HEK293 (cell line): Measurements from ENCODE around the gene CARS1.

Experiments
- CTCF ChIA-PET: fragments of 350-600 bp; formaldehyde crosslinking; extraction: SDS; loops from one replicate; lab custom pipeline; 2021; ENCODE audit warnings: antibody characterized with exemption; lab: Yijun Ruan, JAX
- POLR2A ChIA-PET: fragments of 300-600 bp; formaldehyde crosslinking; extraction: SDS; loops from one replicate; lab custom pipeline; 2020; ENCODE audit warnings: antibody characterized with exemption, inconsistent platforms; lab: Yijun Ruan, JAX
- H3K27ac ChIP-seq: fragments of 200-500 bp; sonication (Bioruptor generic); 2 replicates; pipeline ENCODE4 v1.5.1; 2014; ENCODE audit warnings: low read depth, low read length, control low read depth, inconsistent platforms; ENCODE audit errors: extremely low read depth
- H3K36me3 ChIP-seq, 2 experiments: fragments of 200-500 bp in 1 of 2; sonication (Bioruptor generic) in 1 of 2; 1 replicate in 1 of 2; 2 replicates in 1 of 2; pipeline ENCODE4 v1.5.1; 2014 to 2017; ENCODE audit warnings: inconsistent platforms in 2 of 2, low read length in 2 of 2; ENCODE audit not compliant: control insufficient read depth in 2 of 2, insufficient read depth in 1 of 2
- H3K4me1 ChIP-seq: fragments of 200-500 bp; sonication (Bioruptor generic); 2 replicates; pipeline ENCODE4 v1.5.1; 2014; ENCODE audit warnings: mild to moderate bottlenecking, low read length, inconsistent platforms; ENCODE audit not compliant: control insufficient read depth, insufficient read depth
- H3K4me3 ChIP-seq: 2 replicates; pipeline ENCODE4 v1.5.1; 2011; ENCODE audit warnings: low read depth, mild to moderate bottlenecking, control low read depth, low read length, moderate library complexity
- H3K9me3 ChIP-seq: fragments of 200-500 bp; sonication (Bioruptor generic); 2 replicates; pipeline ENCODE4 v1.5.1; 2014; ENCODE audit warnings: low read depth, low read length, inconsistent platforms; ENCODE audit not compliant: control insufficient read depth, insufficient read depth
- BCL11A ChIP-seq: fragments of 450-650 bp; formaldehyde crosslinking; IDR thresholded peaks from 2 replicates; pipeline ENCODE4 v1.5.1; 2016; ENCODE audit warnings: low read depth, missing biosample characterization, missing genetic modification characterization
- GLIS2 ChIP-seq: fragments of 450-650 bp; formaldehyde crosslinking; IDR thresholded peaks from 2 replicates; pipeline ENCODE4 v1.5.1; 2016; ENCODE audit warnings: missing biosample characterization, missing genetic modification characterization
- HOXD13 ChIP-seq: sonication (generic); formaldehyde crosslinking; IDR thresholded peaks from 2 replicates; pipeline ENCODE4 v1.8.0; 2022; ENCODE audit warnings: missing genetic modification reagents, borderline replicate concordance
- IKZF3 ChIP-seq: fragments of 450-650 bp; IDR thresholded peaks from 2 replicates; pipeline ENCODE4 v1.5.0; 2018; ENCODE audit warnings: missing biosample characterization, mild to moderate bottlenecking, missing genetic modification characterization, moderate library complexity
- KLF17 ChIP-seq: fragments of 450-650 bp; formaldehyde crosslinking; IDR thresholded peaks from 2 replicates; pipeline ENCODE4 v1.5.1; 2016; ENCODE audit warnings: missing biosample characterization, missing genetic modification characterization
- PBX3 ChIP-seq: sonication (generic); formaldehyde crosslinking; IDR thresholded peaks from 2 replicates; pipeline ENCODE4 v1.8.1; 2022; ENCODE audit warnings: mild to moderate bottlenecking, moderate library complexity, missing genetic modification reagents
- SP7 ChIP-seq: fragments of 450-650 bp; formaldehyde crosslinking; IDR thresholded peaks from 2 replicates; pipeline ENCODE4 v1.5.1; 2016; ENCODE audit warnings: missing biosample characterization, missing genetic modification characterization
- ZBTB11 ChIP-seq: fragments of 450-650 bp; formaldehyde crosslinking; conservative IDR thresholded peaks from 2 replicates; pipeline ENCODE4 v1.5.1; 2016; ENCODE audit warnings: low read depth, missing biosample characterization, missing genetic modification characterization
- ZBTB21 ChIP-seq: fragments of 450-650 bp; formaldehyde crosslinking; IDR thresholded peaks from 2 replicates; pipeline ENCODE4 v1.5.1; 2017; ENCODE audit warnings: missing biosample characterization, missing genetic modification characterization
- ZBTB6 ChIP-seq: fragments of 450-650 bp; formaldehyde crosslinking; IDR thresholded peaks from 2 replicates; pipeline ENCODE4 v1.5.1; 2017; ENCODE audit warnings: missing biosample characterization, missing genetic modification characterization
- ZNF174 ChIP-seq: fragments of 450-650 bp; formaldehyde crosslinking; IDR thresholded peaks from 2 replicates; pipeline ENCODE4 v1.5.0; 2017; ENCODE audit warnings: missing biosample characterization, mild to moderate bottlenecking, missing genetic modification characterization
- ZNF18 ChIP-seq: fragments of 450-650 bp; formaldehyde crosslinking; IDR thresholded peaks from 2 replicates; pipeline ENCODE4 v1.5.1; 2016; ENCODE audit warnings: missing biosample characterization, missing genetic modification characterization
- ZNF2 ChIP-seq: fragments of 450-650 bp; formaldehyde crosslinking; IDR thresholded peaks from 2 replicates; pipeline ENCODE4 v1.5.1; 2016; ENCODE audit warnings: missing biosample characterization, missing genetic modification characterization
- ZNF214 ChIP-seq: fragments of 450-650 bp; formaldehyde crosslinking; IDR thresholded peaks from 2 replicates; pipeline ENCODE4 v1.5.1; 2017; ENCODE audit warnings: missing biosample characterization, mild to moderate bottlenecking, missing genetic modification characterization, borderline replicate concordance
- ZNF292 ChIP-seq: fragments of 450-650 bp; formaldehyde crosslinking; IDR thresholded peaks from 2 replicates; pipeline ENCODE4 v1.5.1; 2016; ENCODE audit warnings: low read depth, missing biosample characterization, missing genetic modification characterization, borderline replicate concordance
- ZNF530 ChIP-seq: fragments of 450-650 bp; formaldehyde crosslinking; IDR thresholded peaks from 2 replicates; pipeline ENCODE4 v1.5.1; 2016; ENCODE audit warnings: low read depth, missing biosample characterization, missing genetic modification characterization
- ZNF544 ChIP-seq: fragments of 450-650 bp; formaldehyde crosslinking; IDR thresholded peaks from 2 replicates; pipeline ENCODE4 v1.5.0; 2017; ENCODE audit warnings: missing biosample characterization, missing genetic modification characterization
- ZNF560 ChIP-seq: fragments of 450-650 bp; formaldehyde crosslinking; IDR thresholded peaks from 2 replicates; pipeline ENCODE4 v1.5.1; 2017; ENCODE audit warnings: missing biosample characterization, missing genetic modification characterization, borderline replicate concordance
- ZNF571 ChIP-seq: fragments of 450-650 bp; formaldehyde crosslinking; IDR thresholded peaks from 2 replicates; pipeline ENCODE4 v1.5.0; 2017; ENCODE audit warnings: missing biosample characterization, missing genetic modification characterization
- ZNF596 ChIP-seq: fragments of 450-650 bp; IDR thresholded peaks from 2 replicates; pipeline ENCODE4 v1.5.0; 2018; ENCODE audit warnings: missing biosample characterization, mild to moderate bottlenecking, missing genetic modification characterization, moderate library complexity
- ZNF621 ChIP-seq: fragments of 450-650 bp; formaldehyde crosslinking; IDR thresholded peaks from 2 replicates; pipeline ENCODE4 v1.5.1; 2017; ENCODE audit warnings: missing biosample characterization, missing genetic modification characterization
- ZNF623 ChIP-seq: fragments of 450-650 bp; formaldehyde crosslinking; IDR thresholded peaks from 2 replicates; pipeline ENCODE4 v1.5.1; 2016; ENCODE audit warnings: missing biosample characterization, missing genetic modification characterization
- ZNF660 ChIP-seq: fragments of 450-650 bp; IDR thresholded peaks from 2 replicates; pipeline ENCODE4 v1.5.1; 2018; ENCODE audit warnings: missing biosample characterization, mild to moderate bottlenecking, missing genetic modification characterization
- ZNF704 ChIP-seq: fragments of 450-650 bp; formaldehyde crosslinking; IDR thresholded peaks from 2 replicates; pipeline ENCODE4 v1.5.1; 2016; ENCODE audit warnings: missing biosample characterization, missing genetic modification characterization
- ZNF76 ChIP-seq: fragments of 450-650 bp; formaldehyde crosslinking; IDR thresholded peaks from 2 replicates; pipeline ENCODE4; 2016; ENCODE audit warnings: low read depth, missing biosample characterization, missing genetic modification characterization, borderline replicate concordance
- ZNF830 ChIP-seq: fragments of 450-650 bp; IDR thresholded peaks from 2 replicates; pipeline ENCODE4 v1.5.0; 2018; ENCODE audit warnings: missing biosample characterization, missing genetic modification characterization, low read depth, mild to moderate bottlenecking, moderate library complexity
- ZNF843 ChIP-seq: fragments of 450-650 bp; formaldehyde crosslinking; IDR thresholded peaks from 2 replicates; pipeline ENCODE4 v1.5.1; 2016; ENCODE audit warnings: missing biosample characterization, missing genetic modification characterization

Gene CARS1

GRCh38 chr11:3057069-3057963, at the start of gene CARS1:
Gene CARS1 (minus strand): TSS chr11:3057423. CDS start chr11:3057367, 56 bp downstream.
- peaks cover 3% of the 10 kb centered on the region; the same call in 1 of the 2 replicates for H3K4me1 ChIP-seq
- POLR2A ChIA-PET: interaction anchor here (0.5 to 2.0 kb wide), 6 partner anchors 14 to 65 kb away, joined by 3 to 12 read pairs (median 4); partner anchors contain the start of gene NAP1L4
- H3K27ac ChIP-seq: peak within 1 kb of the TSS; percentile 57
- peak within 1 kb of the TSS; percentile 94 for H3K4me3 ChIP-seq
- H3K9me3 ChIP-seq: no peaks in the 10 kb centered on the region
- CTCF ChIA-PET: interaction anchor here (0.9 kb wide), 1 partner anchor 34 kb away, joined by 3 read pairs; no protein-coding TSS in a partner anchor
- peaks cover 0 to 13% of the 10 kb centered on the region in 2 experiments; a peak in 1 of 3 replicates for H3K36me3 ChIP-seq
- TF ChIP-seq ZBTB6 (tag by site-specific recombination): peak; percentile 99
- TF ChIP-seq ZNF2 (tag by site-specific recombination): peak; percentile 71; the same call in 1 of the 2 replicates
- no peak for TF ChIP-seq ZNF174 (tag by site-specific recombination)
- TF ChIP-seq ZNF544: no peak
- peak; percentile 95 for TF ChIP-seq ZNF76 (tag by site-specific recombination)
- TF ChIP-seq ZNF660 (tag by site-specific recombination): no peak
- TF ChIP-seq IKZF3 (tag by site-specific recombination): peak; percentile 68
- TF ChIP-seq ZNF571: no peak
- no peak; the same call in 1 of the 2 replicates for TF ChIP-seq ZBTB21 (tag by site-specific recombination)
- TF ChIP-seq ZNF560 (tag by site-specific recombination): no peak
- TF ChIP-seq ZNF704 (tag by site-specific recombination): no peak
- no peak for TF ChIP-seq HOXD13 (CRISPR knock-in tag)
- TF ChIP-seq ZBTB11 (tag by site-specific recombination): peak; percentile 88
- 0 out of 2 replicates have a peak, but pooled peaks have one; percentile 32 for TF ChIP-seq BCL11A (tag by site-specific recombination)
- 0 out of 2 replicates have a peak, but pooled peaks have one; percentile 35 for TF ChIP-seq KLF17 (tag by site-specific recombination)
- TF ChIP-seq ZNF596 (tag by site-specific recombination): no peak
- no peak for TF ChIP-seq PBX3 (CRISPR knock-in tag)
- TF ChIP-seq ZNF530 (tag by site-specific recombination): no peak
- peak; percentile 33; the same call in 1 of the 2 replicates for TF ChIP-seq SP7 (tag by site-specific recombination)
- no peak for TF ChIP-seq ZNF623
- no peak for TF ChIP-seq ZNF18 (tag by site-specific recombination)
- no peak for TF ChIP-seq ZNF830 (tag by site-specific recombination)
- TF ChIP-seq ZNF292 (tag by site-specific recombination): no peak
- no peak for TF ChIP-seq ZNF621 (tag by site-specific recombination)
- TF ChIP-seq ZNF843 (tag by site-specific recombination): no peak
- TF ChIP-seq GLIS2 (tag by site-specific recombination): no peak
- no peak for TF ChIP-seq ZNF214 (tag by site-specific recombination)
